ENCODE results near the gene LCK.

Gene LCK

GRCh38 chr1:32215629-32216480 lies 35.2 kb upstream of the LCK start:
- DNase-seq (ENCODE audit: low spot score): peak; percentile 61
- TF ChIP-seq, protein P1, sequence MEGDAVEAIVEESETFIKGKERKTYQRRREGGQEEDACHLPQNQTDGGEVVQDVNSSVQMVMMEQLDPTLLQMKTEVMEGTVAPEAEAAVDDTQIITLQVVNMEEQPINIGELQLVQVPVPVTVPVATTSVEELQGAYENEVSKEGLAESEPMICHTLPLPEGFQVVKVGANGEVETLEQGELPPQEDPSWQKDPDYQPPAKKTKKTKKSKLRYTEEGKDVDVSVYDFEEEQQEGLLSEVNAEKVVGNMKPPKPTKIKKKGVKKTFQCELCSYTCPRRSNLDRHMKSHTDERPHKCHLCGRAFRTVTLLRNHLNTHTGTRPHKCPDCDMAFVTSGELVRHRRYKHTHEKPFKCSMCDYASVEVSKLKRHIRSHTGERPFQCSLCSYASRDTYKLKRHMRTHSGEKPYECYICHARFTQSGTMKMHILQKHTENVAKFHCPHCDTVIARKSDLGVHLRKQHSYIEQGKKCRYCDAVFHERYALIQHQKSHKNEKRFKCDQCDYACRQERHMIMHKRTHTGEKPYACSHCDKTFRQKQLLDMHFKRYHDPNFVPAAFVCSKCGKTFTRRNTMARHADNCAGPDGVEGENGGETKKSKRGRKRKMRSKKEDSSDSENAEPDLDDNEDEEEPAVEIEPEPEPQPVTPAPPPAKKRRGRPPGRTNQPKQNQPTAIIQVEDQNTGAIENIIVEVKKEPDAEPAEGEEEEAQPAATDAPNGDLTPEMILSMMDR (IDR thresholded peaks at IDR 0.05; ENCODE audit: extremely low read depth, insufficient read depth, missing control alignments): peak; percentile 89
- in situ Hi-C loops (cut with MboI; ENCODE audit: low pct_unique_long_range_greater_than_20kb, low sequenced_read_pairs, unreplicated experiment): loop anchor here (10.0 to 25.0 kb wide), 2 partner anchors 99 to 196 kb away; no protein-coding TSS in a partner anchor

- in situ Hi-C loops (cut with MboI; ENCODE audit: low pct_unique_long_range_greater_than_20kb, low sequenced_read_pairs, unreplicated experiment): loop anchor here (10.0 to 25.0 kb wide), 2 partner anchors 98 to 196 kb away; no protein-coding TSS in a partner anchor
- TF ChIP-seq, protein P1 (IDR thresholded peaks at IDR 0.05; ENCODE audit: extremely low read depth, insufficient read depth, missing control alignments): no peak
- DNase-seq (ENCODE audit: low spot score): no peak
Observed at GRCh38 chr1:32216566-32216965, 34.5 kb upstream of the LCK start.

GRCh38 chr1:32219022-32219421 lies 32.0 kb upstream of the LCK start:
- TF ChIP-seq, protein P1 (IDR thresholded peaks at IDR 0.05; ENCODE audit: extremely low read depth, insufficient read depth, missing control alignments): no peak
- no peak for DNase-seq (ENCODE audit: low spot score)
- in situ Hi-C loops (cut with MboI; ENCODE audit: low pct_unique_long_range_greater_than_20kb, low sequenced_read_pairs, unreplicated experiment): loop anchor here (10.0 to 25.0 kb wide), 2 partner anchors 96 to 193 kb away; no protein-coding TSS in a partner anchor

DNA sequence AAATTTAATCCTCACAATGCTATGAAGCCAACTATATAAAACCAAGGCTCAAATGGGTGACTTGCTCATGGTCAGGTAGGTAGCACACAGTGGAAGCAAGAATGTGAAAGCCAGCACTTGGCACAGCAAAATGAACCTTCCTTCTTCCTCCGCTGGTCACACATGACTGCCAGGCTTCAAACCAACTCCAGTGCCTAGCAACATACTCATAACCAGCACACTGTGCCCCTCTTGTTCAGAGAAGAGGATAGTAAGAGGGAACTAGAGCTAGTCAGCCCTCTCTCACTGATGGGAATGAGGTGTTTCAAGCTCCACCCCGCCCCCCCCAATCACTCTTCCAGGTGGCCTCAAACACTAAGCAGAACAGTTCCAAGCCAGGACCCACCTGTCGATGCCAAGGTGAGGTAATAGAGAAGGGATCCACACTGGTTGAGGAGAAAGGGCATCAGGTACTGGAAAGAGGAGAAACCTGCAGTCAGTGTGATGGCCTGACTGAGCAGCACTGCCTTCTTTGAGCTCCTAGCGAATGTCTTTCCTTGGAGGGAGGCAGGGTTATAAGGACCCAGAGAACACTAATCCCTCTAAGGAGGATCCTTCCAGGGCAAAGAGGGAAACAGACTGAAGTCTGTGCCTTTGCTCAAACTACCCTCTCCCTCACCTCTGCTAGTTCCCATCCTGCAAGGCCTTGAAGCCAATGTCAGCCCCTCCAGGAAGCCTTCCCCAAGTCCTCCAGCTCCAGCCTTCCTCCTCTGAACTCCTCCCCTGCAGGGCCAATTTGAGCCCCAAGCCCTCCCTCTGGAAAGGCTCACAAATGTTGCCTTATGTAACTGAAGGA lies 30.1 kb upstream of the LCK start:
- no peak for DNase-seq (ENCODE audit: low spot score)
- in situ Hi-C loops (cut with MboI; ENCODE audit: low pct_unique_long_range_greater_than_20kb, low sequenced_read_pairs, unreplicated experiment): loop anchor here (25.0 kb wide), 1 partner anchor 191 kb away; no protein-coding TSS in a partner anchor
- TF ChIP-seq, protein P1 (IDR thresholded peaks at IDR 0.05; ENCODE audit: extremely low read depth, insufficient read depth, missing control alignments): no peak

- TF ChIP-seq, protein P1 (IDR thresholded peaks at IDR 0.05; ENCODE audit: extremely low read depth, insufficient read depth, missing control alignments): no peak
- DNase-seq (ENCODE audit: low spot score): no peak
- in situ Hi-C loops (cut with MboI; ENCODE audit: low pct_unique_long_range_greater_than_20kb, low sequenced_read_pairs, unreplicated experiment): loop anchor here (25.0 kb wide), 1 partner anchor 191 kb away; no protein-coding TSS in a partner anchor
Observed at GRCh38 chr1:32221581-32221979, 29.5 kb upstream of the LCK start.
